SK-N-SH (cell line): Measurements from ENCODE around the gene CPTP. TPM values are rescaled to one million over a fixed set of nuclear protein-coding genes. Genes with fewer than 3 reads are reported as not detected.

Experiments
- CTCF ChIA-PET: fragments of 300-600, 350-600 bp; formaldehyde crosslinking; extraction: SDS; loops from one replicate; lab custom pipeline; 2021; lab: Yijun Ruan, JAX
- POLR2A ChIA-PET: fragments of 350-600 bp; sonication (Branson Sonifier 250); formaldehyde crosslinking; extraction: SDS; loops from one replicate; lab custom pipeline; 2020; ENCODE audit warnings: antibody characterized with exemption, inconsistent platforms; lab: Yijun Ruan, JAX
- DNase-seq: peaks from one replicate; pipeline ENCODE4 v3.0.0; 2012
- H2AFZ ChIP-seq: fragments of 200-600 bp; sonication (generic); 2 replicates; pipeline ENCODE4 v1.8.1; 2016; ENCODE audit warnings: antibody characterized with exemption, mild to moderate bottlenecking, low read depth
- H3F3A ChIP-seq: fragments of 200-600 bp; sonication (generic); replicated peaks from 2 replicates; pipeline ENCODE3; 2016; ENCODE audit warnings: antibody characterized with exemption, mild to moderate bottlenecking; ENCODE audit not compliant: insufficient read depth
- H3K27ac ChIP-seq, 2 experiments: fragments of 200-500 bp in 1 of 2; fragments of 200-600 bp in 1 of 2; sonication (Bioruptor generic) in 1 of 2; sonication (generic), shearing (Covaris generic) in 1 of 2; 2 replicates each; pipeline versions ENCODE4 v1.5.1 to v1.6.1; 2014 to 2016; ENCODE audit warnings: low read depth in 2 of 2, inconsistent platforms in 1 of 2, low read length in 1 of 2, mild to moderate bottlenecking in 1 of 2, mixed read lengths in 1 of 2
- H3K27me3 ChIP-seq: fragments of 200-600 bp; sonication (generic), shearing (Covaris generic); 2 replicates; pipeline ENCODE4 v1.6.1; 2016; ENCODE audit warnings: mixed run types; ENCODE audit not compliant: insufficient read depth
- H3K36me3 ChIP-seq, 2 experiments: fragments of 200-500 bp in 1 of 2; fragments of 200-600 bp in 1 of 2; sonication (Bioruptor generic) in 1 of 2; sonication (generic) in 1 of 2; replicated peaks in 1 of 2; 2 replicates each; pipeline versions ENCODE3 to v1.5.1; 2014 to 2016; ENCODE audit warnings: low read length in 1 of 2, mild to moderate bottlenecking in 1 of 2; ENCODE audit not compliant: insufficient read depth in 2 of 2, control insufficient read depth in 1 of 2
- H3K4me1 ChIP-seq, 2 experiments: fragments of 200-500 bp in 1 of 2; fragments of 200-600 bp in 1 of 2; sonication (Bioruptor generic) in 1 of 2; sonication (generic), shearing (Covaris generic) in 1 of 2; 2 replicates each; pipeline versions ENCODE4 v1.5.1 to v1.6.1; 2014 to 2016; ENCODE audit warnings: low read depth in 1 of 2, low read length in 1 of 2, mixed run types in 1 of 2; ENCODE audit not compliant: insufficient read depth in 2 of 2, control insufficient read depth in 1 of 2
- H3K4me2 ChIP-seq: fragments of 200-600 bp; sonication (generic), shearing (Covaris generic); 2 replicates; pipeline ENCODE4 v1.6.1; 2017; ENCODE audit warnings: mixed run types
- H3K4me3 ChIP-seq, 2 experiments: fragments of 200-500 bp in 1 of 2; fragments of 200-600 bp in 1 of 2; sonication (Bioruptor generic) in 1 of 2; sonication (generic), shearing (Covaris generic) in 1 of 2; 2 replicates each; pipeline versions ENCODE4 v1.5.1 to v1.8.1; 2014 to 2016; ENCODE audit warnings: low read depth in 2 of 2, inconsistent platforms in 1 of 2, low read length in 1 of 2, mild to moderate bottlenecking in 1 of 2, mixed read lengths in 1 of 2, moderate library complexity in 1 of 2
- H3K79me2 ChIP-seq: fragments of 200-600 bp; sonication (generic); 2 replicates; pipeline ENCODE4 v1.8.1; 2017; ENCODE audit warnings: mild to moderate bottlenecking; ENCODE audit not compliant: insufficient read depth
- H3K9ac ChIP-seq: fragments of 200-600 bp; sonication (generic); 2 replicates; pipeline ENCODE4 v1.6.1; 2017; ENCODE audit warnings: mixed run types
- H3K9me2 ChIP-seq: fragments of 200-600 bp; sonication (generic); 2 replicates; pipeline ENCODE4 v1.6.1; 2017; ENCODE audit warnings: mixed run types
- H3K9me3 ChIP-seq: fragments of 200-600 bp; sonication (generic); 2 replicates; pipeline ENCODE4 v1.6.1; 2017; ENCODE audit warnings: mixed run types, mild to moderate bottlenecking, moderate library complexity
- H4K20me1 ChIP-seq: fragments of 200-600 bp; sonication (generic); 2 replicates; pipeline ENCODE4 v1.6.1; 2017; ENCODE audit warnings: mild to moderate bottlenecking, mixed run types; ENCODE audit not compliant: insufficient read depth
- CTCF ChIP-seq: fragments of 200-600 bp; sonication (generic); IDR thresholded peaks from 2 replicates; pipeline ENCODE4 v1.6.1; 2017; ENCODE audit warnings: antibody characterized with exemption, mild to moderate bottlenecking, moderate library complexity
- FOSL2 ChIP-seq: IDR thresholded peaks from 2 replicates; pipeline ENCODE4 v1.4.0; 2012; ENCODE audit warnings: low read depth, mild to moderate bottlenecking, moderate library complexity, borderline replicate concordance
- GABPA ChIP-seq: IDR thresholded peaks from 2 replicates; pipeline ENCODE4 v1.4.0; 2012; ENCODE audit warnings: low read depth, mild to moderate bottlenecking
- POLR2AphosphoS5 ChIP-seq: IDR thresholded peaks from 2 replicates; pipeline ENCODE4 v1.6.1; 2012; ENCODE audit warnings: low read depth, low read length
- RAD21 ChIP-seq: IDR thresholded peaks from 2 replicates; pipeline ENCODE4 v1.6.1; 2012; ENCODE audit warnings: mild to moderate bottlenecking, low read length
- RCOR1 ChIP-seq: fragments of 150-350 bp; IDR thresholded peaks from 2 replicates; pipeline ENCODE4 v1.6.1; 2017; ENCODE audit warnings: antibody characterized with exemption, low read length
- REST ChIP-seq: IDR thresholded peaks from 2 replicates; pipeline ENCODE4 v1.6.1; 2012; ENCODE audit warnings: mild to moderate bottlenecking, low read depth, low read length, moderate library complexity
- RFX5 ChIP-seq: IDR thresholded peaks from 2 replicates; pipeline ENCODE4 v1.6.1; 2012; ENCODE audit warnings: mild to moderate bottlenecking, improper control_type of control experiment, low read length
- SIN3A ChIP-seq: IDR thresholded peaks from 2 replicates; pipeline ENCODE4 v1.6.1; 2012; ENCODE audit warnings: low read depth, mild to moderate bottlenecking, low read length, moderate library complexity, borderline replicate concordance
- TCF12 ChIP-seq: IDR thresholded peaks from 2 replicates; pipeline ENCODE4 v1.4.0; 2012
- YY1 ChIP-seq: IDR thresholded peaks from 2 replicates; pipeline ENCODE4 v1.4.0; 2012; ENCODE audit warnings: low read depth, mild to moderate bottlenecking
- WGBS: methylation state at CpG from one replicate; pipeline ENCODE4 v1.1.6; 2017; ENCODE audit warnings: low lambda C conversion rate; 5-methylcytosine and 5-hydroxymethylcytosine counted together
- polyA plus RNA-seq, 3 experiments: library from polyadenylated mRNA; depleted of rRNA; stranded (reverse); fragments of >200 nt; gene quantifications; 2 replicates each; pipeline ENCODE4 v1.2.3, GENCODE V29; 2012
- TF ChIP-seq, protein P1 (sequence below): IDR thresholded peaks from 2 replicates; pipeline ENCODE4 v1.4.0; 2012; ENCODE audit warnings: low read depth

The CPTP gene
- polyA plus RNA-seq, 1 of the 3 experiments (the other 2 are of a cell fraction) = 13.4 TPM

GRCh38 chr1:1293263-1294249 is 31.0 kb upstream of the CPTP start:
- Histone ChIP-seq H3K79me2 (no peaks in the 10 kb centered on the region), H3K9ac (no peak overlapping the region), H3K27ac (no peak overlapping the region), H3K27me3 (no peaks in the 10 kb centered on the region), H4K20me1 (no peaks in the 10 kb centered on the region), H3K4me1 (peaks cover 0 to 7% of the 10 kb centered on the region in 2 experiments; a peak in 1 of 4 replicates), H3K36me3 (peaks cover 0 to 18% of the 10 kb centered on the region in 2 experiments), H3K4me3 (no peak overlapping the region), H2AFZ (no peak overlapping the region), H3K9me2 (no peaks in the 10 kb centered on the region), H3K9me3 (no peaks in the 10 kb centered on the region), H3K4me2 (no peak overlapping the region), H3F3A (no peaks in the 10 kb centered on the region)
- 96% methylated on average over 33 of the region's 94 CpGs for WGBS
- ChIA-PET CTCF (interaction anchor here (7.3 kb wide), 1 partner anchor 173 kb away, joined by 131 read pairs; no protein-coding TSS in a partner anchor), POLR2A (no interaction called here)
- TF ChIP-seq GABPA (no peak), SIN3A (no peak), FOSL2 (no peak), RFX5 (no peak), REST (no peak), TCF12 (no peak), RAD21 (no peak), YY1 (no peak), RCOR1 (no peak), POLR2AphosphoS5 (no peak), CTCF (no peak)
- TF ChIP-seq, protein P1, sequence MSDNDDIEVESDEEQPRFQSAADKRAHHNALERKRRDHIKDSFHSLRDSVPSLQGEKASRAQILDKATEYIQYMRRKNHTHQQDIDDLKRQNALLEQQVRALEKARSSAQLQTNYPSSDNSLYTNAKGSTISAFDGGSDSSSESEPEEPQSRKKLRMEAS = no peak
- peak; percentile 79 for DNase-seq
